HG03066 (cell line): ENCODE results near the gene ANO9.
"Not testable (repeated sequence)": the region's sequence is repeated elsewhere in the genome, so short reads cannot be mapped to it uniquely, and the experiment has no call there.

Experiments
- ATAC-seq: cut with Tn5 transposase; IDR thresholded peaks from one replicate; pipeline ENCODE4 v1.9.1; 2021; ENCODE audit warnings: low read depth; ENCODE audit not compliant: unreplicated experiment

ANO9 gene

DNA sequence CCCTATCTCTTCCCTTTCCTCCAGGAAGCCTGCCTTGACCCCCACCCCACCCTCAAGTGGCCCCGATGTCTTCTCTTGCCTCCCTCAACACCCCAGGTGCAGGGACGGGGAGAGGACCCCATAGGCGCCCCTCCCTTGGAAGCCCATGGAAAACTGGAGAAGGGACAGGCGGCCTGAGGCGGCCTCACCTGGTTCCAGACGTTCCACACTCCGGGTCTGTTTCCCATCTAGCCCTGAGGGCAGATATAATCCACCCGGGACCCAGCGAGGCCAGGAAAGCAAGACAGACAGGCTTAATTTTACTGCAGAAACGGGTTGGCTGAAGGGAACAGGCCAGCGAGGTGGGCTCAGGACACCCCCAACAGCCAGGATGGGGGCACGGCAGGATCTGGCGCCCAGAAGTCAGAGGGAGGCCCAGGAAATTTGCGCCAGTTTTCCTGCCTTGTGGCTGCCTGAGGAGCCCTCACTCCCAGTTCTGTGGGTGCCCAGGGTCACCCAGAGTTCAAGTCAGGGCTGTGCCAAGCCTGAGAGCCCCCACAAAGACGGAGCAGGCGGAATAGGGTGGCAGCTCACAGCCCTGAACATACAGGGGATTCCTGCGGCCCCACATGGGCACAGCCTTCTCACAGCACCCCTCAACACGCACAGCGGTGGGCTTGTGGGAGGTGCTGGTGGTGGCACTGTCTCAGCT, 24.0 kb downstream of the ANO9 start:
- ATAC-seq, result no peak

DNA sequence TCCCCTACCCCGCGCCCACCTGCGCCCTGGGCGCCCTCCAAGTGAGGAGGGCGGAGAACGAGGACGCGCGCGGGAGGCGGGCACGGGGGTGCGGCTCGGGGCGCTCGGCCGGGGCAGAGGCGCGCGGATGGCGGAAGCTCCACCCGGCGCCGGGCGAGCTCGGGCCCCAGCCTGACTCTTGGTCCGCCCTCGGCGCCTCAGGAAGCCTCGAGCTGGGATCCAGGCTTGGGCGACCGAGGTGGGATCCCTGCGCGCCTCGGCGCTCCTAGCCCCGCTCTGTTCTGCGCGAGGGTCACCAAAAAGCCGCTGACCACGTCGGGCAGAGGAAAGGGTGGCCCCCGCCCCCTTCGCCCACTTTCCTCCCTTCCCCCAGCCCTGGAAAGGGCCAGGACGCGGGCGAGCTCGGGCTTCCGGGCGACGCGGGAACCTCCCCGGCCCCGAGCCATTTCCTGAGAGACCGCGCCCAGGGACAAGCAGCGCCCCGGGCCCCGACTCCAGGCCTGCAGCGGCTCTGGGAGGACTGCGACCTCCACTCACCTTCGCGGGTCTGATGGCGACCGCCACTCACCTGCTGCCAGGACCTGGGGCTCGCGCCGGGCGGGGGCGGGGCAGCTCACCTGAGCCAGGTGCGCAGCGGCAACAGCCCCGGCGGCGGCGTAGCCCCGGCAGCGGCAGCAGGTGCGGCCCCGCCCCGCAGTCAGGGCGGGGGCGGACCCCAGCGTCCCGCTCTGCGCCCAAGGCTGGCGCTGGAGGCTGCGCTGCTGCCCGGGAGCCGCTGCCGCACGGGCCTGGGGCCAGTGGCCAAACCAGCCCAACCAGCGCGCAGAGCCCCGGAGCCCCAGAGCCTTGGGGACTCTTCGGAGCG, 24.8 kb downstream of the ANO9 start:
- no peak for ATAC-seq

DNA sequence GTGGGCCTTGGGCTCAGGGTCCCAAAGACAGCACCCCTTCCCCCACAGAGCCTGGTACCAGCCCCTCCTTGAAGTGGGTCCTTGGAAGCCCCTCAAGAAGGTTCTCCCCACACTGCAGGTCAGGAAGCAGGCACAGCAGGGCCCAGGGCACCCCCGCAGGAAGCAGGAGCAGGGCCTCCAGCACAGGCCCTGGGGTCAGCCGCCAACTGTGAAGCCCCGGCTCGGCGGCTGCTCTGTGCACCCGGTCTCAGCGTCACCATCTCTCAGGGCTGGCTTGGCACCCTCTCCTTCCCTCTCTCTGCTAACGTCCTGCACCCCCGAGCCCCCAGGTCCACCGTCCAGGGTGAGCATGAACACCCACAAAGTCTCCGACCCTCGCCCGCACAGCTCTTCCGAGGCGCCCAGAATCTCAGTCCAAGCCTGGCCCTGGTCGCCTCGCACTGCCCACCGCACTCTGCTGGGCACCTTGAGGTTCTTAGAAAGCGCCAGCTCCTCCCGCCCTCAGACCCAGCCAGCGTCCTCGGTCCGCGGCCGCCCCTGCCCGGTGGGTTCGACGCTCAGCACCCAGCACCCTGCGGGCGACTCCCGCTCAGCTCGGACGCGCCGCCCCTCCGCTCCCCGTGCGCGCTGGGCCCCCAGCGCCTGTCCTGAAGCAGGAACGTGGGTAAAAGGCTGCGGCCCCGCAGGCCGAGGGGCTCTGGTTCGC, 25.6 kb downstream of the ANO9 start:
- ATAC-seq, result no peak

DNA sequence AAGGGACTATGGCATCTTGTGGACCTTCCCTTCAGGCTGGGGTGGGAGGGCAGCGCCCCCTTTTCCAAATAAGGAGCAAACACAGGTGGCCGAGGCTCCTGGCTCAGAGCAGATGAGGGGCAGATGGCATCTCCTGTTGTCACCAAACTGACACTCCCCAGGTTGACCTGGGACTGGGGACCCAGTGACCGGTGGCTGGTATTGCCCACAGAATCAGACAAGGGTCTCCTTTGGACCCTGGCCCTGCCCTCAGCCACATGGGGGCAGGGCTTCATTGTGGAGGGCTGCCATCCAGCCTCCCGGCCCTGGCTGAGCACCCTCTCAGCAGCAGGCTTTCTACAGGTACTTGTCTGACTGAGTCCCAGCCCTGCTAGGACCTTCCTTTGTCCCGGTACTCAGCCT, 26.2 kb downstream of the ANO9 start:
- ATAC-seq, result no peak

DNA sequence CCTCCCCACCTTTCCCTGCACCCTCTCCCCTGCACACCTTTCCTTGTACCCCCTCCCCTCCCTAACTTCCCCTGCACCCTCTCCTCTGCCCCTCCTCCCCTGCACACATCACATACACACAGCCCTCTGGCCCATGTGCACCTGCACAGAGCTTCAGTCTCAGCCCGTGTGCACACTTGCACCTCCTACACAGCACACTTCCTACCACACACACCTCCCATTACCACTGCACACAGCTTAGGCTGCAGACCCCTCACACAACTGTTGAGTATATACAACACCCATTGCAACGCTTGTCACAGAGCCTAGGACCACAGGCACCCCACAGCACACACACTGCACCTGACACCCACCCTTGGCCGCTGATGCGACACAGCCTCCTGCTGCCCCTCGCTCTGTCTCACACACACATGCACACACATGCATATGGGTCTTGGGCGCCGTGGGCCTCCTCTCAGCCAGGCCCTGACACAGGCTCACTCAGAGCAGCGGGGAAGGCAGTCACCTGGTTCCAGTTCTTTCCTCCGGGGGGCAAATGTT, 27.4 kb downstream of the ANO9 start:
- ATAC-seq, result no peak

DNA sequence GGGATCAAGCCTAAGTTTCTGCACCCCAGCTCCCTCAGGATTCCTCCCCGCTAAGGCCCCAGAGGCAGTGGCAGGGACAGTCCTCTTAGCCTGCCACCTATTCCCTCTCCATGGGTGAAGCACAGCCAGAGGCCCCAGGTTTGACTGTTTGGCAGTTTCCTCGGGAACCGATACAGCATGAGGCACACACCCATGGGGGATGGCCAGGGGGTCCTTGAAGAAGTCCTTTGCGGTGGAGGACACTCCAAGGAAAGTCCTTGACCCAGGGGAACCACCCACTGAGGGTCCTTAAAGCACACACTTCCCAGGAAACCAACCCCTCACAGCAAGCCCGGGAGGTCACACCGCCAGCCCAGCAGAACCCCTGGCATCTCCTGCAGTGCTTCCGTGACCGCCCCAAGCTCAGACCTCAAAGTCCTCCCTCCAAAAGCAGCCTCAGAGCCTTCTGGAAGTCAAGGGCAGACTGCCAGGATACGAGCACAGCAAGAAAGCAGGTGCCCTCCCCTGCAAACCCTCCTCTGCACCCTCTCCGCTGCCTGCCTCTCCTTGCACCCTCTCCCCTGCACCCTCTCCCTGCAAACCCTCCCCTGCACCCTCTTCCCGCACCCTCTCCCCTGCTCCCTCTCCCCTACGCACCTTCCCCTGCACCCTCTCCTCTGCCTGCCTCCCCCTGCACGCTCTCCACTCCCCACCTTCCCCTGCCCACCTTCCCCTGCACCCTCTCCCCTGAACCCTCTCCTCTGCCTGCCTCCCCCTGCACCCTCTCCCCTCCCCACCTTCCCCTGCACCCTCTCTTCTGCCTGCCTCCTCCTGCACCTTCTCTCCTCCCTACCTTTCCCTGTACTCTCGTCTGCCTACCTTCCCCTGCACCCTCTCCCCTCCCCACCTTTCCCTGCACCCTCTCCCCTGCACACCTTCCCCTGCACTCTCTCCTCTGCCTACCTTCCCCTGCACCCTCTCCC, 28.4 kb downstream of the ANO9 start:
- ATAC-seq, result no peak

DNA sequence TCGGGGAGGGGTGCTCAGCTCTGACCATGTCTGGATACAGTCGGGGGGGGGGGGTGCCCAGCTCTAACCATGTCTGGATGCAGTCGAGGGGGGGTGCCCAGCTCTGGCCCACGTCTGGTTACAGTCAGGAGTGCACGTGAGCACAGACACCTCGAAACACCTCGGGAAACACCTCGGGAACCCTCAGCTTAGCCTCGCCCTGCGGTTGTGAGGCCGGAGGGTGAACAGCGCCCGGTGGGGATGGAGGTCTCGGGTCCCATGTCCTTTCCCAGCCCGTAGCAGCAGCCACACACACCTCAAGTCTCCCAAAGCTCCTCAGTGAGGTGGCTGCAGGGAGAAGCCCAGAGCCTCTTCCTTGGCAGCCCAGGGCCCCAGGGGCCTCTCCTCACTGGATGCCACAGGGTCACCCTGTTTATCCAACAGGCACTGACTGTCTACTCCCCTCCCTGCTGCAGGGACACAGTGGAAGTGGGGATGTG, 29.1 kb downstream of the ANO9 start:
- no peak for ATAC-seq

DNA sequence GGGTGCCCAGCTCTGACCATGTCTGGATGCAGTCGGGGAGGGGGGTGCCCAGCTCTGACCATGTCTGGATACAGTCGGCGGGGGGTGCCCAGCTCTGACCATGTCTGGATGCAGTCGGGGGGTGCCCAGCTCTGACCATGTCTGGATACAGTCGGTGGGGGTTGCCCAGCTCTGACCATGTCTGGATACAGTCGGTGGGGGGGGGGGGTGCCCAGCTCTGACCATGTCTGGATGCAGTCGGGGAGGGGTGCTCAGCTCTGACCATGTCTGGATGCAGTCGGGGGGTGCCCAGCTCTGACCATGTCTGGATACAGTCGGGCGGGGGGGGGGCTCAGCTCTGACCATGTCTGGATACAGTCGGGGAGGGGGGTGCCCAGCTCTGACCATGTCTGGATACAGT, 30.3 kb downstream of the ANO9 start:
- ATAC-seq, result not testable (repeated sequence)

DNA sequence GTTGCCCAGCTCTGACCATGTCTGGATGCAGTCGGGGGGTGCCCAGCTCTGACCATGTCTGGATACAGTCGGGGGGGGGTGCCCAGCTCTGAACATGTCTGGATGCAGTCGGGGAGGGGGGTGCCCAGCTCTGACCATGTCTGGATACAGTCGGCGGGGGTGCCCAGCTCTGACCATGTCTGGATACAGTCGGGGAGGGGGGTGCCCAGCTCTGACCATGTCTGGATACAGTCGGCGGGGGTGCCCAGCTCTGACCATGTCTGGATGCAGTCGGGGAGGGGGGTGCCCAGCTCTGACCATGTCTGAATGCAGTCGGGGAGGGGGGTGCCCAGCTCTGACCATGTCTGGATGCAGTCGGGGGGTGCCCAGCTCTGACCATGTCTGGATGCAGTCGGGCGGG, 31.1 kb downstream of the ANO9 start:
- not testable (repeated sequence) for ATAC-seq

DNA sequence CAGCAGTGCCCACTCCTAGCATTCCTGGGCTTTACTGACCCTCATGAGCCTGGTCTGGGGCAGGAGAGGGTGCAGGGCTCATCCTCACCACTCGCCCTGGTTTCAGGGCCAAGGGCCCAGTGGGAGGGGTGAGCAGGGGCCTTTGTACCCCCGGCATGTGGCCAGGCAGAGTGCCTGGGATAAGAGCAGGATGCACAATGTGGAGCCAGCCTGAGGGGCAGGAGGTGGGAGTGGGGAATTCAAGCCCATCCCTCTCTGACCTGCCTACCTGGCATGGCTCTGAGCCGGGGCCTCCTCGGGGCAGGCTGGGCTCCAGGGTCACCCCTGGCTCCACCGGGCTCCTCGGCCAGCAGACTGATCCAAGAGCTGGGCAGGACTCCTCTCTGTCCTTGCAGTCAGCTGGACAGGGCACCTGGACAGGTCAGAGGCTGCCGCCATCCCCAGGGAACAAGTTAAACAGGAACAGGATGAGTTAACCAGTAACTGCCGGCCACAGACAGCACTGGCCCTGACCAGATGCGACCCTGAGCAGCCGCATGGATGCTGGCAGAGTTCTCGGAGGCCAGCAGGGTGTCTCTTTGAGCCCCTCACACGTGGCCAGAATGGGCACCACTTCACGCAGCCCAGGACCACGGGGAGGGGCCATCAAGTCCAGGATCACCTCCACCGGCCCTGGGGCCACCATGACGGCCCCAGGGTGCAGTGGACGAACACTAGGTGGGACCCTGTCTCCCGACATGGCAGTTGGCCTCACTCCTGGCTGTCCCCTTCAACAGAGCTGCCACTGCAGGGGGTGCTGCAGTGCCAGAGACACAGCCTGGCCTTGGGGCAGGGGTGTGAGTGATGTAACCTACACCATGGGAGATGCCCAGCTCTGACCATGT, 32.0 kb downstream of the ANO9 start:
- no peak for ATAC-seq

DNA sequence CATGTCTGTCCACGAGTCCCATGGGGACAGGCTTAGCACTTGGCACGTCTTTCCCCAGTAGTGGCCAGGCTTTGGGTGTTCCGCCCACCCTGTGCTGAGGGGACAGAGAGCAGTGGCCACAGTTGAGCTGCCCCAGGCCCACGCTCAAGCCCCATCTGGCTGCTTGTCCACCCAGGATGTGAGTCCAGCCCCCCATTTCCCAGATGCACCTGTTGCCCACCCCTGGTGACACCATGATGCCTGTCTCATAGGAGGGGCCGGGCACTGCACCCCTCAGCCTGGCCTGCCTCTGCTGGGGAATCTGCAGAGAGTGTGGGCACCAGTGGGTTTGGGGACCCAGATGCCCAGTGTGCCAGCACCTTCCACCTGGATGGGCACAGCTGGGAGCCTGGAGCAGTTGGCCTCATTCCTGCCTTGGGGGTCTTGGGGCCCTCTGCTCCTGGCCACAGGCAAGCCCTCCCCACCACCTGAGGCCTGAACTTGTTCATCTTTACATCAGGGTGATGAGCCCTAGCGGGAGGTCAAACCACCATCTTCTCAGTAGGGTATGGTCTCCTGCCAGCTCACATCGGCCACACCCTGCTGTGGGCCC, 32.7 kb downstream of the ANO9 start:
- ATAC-seq, result no peak

DNA sequence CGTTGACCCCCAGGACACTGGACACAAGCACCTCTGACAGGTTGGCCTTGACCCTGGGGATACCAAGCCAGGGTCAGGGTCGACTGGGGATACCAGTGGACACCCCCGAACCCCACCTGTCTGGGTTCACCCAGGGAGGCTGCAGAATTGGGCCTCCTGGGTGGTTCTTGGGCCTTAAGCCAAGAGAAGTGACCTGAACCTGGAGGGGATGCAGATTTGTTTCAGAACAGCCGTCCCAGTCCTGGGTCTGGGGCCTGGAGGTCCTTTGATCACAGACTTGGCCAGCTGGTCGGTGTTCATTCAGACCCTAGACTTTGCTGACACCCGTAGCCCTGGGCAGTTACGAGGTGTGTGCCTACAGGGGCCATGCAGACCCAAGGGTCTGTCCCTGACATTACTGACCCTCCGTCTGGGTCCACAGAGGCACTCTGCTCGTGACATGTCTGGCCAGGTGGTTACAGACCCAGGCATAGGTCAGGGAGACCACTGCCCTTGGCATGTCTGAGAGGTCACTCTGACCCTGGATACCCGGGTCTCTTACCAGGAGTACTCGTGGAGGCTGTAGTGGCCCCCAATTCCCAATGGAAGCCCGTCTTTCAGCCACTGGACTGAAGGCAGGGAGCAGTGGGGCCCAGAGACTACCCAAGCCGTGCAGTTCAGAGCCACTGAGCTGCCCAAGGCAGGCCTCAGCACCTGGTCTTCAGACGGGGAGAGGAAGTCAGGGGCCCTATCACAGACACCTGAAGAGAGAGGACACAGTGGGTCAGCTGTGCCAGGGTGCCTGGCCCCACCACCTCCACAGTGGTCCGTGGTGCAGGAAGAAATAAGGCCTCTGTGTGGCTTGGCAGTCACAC, 33.4 kb downstream of the ANO9 start:
- ATAC-seq, result no peak

DNA sequence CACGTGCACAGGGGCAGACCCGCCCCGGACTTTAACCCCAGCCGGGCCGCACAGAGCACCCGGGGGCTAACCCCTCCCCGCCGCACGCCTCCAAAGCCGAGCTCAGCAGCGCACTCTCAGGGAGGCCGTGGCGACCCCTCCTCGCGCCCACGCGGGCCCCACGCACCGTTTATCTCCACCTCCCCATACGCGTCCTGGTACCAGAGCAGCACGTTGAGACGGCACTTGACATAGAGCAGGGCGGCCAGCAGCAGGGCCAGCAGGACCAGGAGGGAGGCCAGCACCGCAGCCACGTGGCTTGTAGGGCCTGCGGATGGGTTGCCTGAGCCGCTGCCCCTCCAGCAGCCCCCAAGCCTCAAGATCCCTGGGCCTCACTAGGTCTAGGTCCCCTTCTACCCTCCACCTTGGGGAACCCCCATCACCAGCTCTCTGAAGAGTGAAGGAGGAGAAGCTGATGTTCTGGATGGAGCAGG, 34.1 kb downstream of the ANO9 start:
- ATAC-seq, result no peak

DNA sequence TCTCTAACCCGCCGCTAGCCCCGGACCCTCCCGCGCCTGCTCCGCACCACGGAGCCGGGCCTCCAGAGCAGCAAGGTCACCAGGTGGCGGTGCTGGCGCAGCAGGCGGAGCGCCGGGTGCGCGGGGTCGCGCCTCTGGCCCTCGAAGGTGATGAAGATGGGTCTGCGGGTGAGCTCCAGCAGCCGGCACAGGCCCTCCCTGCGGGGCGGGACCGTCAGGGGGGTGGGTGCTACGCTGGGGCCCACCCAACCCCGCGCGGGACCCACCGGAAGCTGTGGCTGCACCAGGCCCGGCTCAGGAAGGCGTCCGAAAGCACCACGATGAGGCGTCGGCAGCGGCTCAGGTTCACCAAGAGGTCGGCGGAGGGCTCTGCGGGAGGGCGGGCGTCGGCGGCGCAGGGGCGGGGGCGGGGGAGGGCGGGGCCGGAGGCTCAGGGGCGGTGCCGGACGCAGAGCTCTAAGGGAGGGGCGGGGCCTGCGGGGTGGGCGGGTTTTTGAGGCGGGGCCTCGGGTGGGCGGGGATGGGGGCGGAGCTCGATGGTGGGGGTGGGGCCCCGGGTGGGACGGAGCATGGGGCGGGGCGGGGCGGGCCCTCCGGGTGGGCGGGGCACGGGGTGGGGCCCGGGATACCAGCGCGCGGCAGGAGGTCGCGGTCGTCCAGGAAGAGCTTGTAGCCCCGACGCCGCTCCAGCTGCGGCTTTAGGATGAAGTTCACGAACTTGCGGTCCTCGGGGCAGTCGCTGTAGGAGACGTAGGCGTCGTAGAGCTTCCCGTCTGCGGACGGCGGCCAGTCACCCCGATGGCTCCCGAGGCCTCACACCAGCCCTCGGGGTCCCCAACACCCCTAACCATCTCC, 34.8 kb downstream of the ANO9 start:
- peak; percentile 86 for ATAC-seq

DNA sequence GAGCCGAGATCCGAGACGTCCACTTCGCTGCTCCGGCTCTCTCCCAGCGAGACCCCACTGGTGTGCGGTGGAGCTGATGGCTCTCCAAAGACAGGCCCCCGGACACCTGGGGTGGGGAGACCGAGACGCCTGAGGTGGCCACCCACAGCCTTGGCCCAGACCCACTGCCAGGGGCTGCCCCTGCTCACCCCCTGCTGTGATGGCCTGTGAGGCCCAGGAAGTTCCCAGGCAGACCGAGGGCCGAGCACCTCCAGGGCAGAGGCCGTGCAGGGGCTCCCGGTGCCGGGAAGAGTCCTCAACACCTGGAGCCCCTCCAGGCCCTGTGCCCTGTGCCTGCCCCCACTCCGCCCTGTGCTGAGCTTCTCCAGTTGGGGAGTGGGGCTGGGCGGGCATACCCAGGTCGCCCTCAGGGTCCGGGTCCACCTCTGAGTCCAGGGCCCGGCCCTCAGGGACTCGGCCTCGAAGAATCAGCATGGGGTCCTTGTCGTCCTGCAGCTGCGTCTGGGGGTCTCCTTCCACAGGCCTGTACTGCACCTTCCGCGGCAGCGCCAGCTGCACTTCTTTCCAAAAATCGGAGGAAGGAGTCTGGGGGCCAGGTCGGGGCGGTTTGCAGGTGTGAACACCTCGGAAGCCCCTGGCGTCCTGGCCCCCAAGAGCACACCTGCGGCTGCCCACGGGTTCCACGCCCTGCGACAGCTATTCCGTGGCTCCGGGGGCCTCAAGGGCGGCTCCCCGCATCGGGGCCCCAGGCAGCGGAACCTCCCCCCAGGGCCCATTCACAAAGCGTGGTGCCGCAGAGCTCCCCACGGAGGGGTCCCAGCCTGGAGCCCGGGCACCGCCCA, 35.6 kb downstream of the ANO9 start:
- ATAC-seq, result no peak
